ACC112 (cell line): ENCODE results near the gene VPS13C.

ENCODE experiments used
- H2AFZ ChIP-seq: fragments of 200-600 bp; sonication (generic); one replicate; pipeline ENCODE4 v1.6.0; 2017; ENCODE audit warnings: antibody characterized with exemption, low read length; ENCODE audit not compliant: unreplicated experiment
- H3K27ac ChIP-seq: fragments of 200-600 bp; sonication (generic); 2 replicates; pipeline ENCODE4 v1.5.1; 2014; ENCODE audit warnings: low read depth, mild to moderate bottlenecking, antibody characterized with exemption, low read length, moderate library complexity
- H3K27me3 ChIP-seq: fragments of 200-600 bp; sonication (generic); 2 replicates; pipeline ENCODE4 v1.6.1; 2014; ENCODE audit warnings: mild to moderate bottlenecking, antibody characterized with exemption, low read length, moderate library complexity, mixed read lengths; ENCODE audit not compliant: insufficient read depth
- H3K36me3 ChIP-seq: fragments of 200-600 bp; sonication (generic); 2 replicates; pipeline ENCODE4 v1.6.1; 2016; ENCODE audit warnings: mild to moderate bottlenecking, antibody characterized with exemption, low read length, moderate library complexity, mixed read lengths; ENCODE audit not compliant: insufficient read depth
- H3K4me1 ChIP-seq: fragments of 200-600 bp; sonication (generic); one replicate; pipeline ENCODE4 v1.6.1; 2016; ENCODE audit warnings: low read length, mixed read lengths; ENCODE audit not compliant: insufficient read depth, unreplicated experiment, control insufficient read depth
- H3K4me3 ChIP-seq: fragments of 200-600 bp; sonication (generic); 2 replicates; pipeline ENCODE4 v1.5.1; 2014; ENCODE audit warnings: mild to moderate bottlenecking, low read depth, low read length
- H3K79me2 ChIP-seq: fragments of 200-600 bp; sonication (generic); one replicate; pipeline ENCODE4 v1.6.0; 2016; ENCODE audit warnings: low read length; ENCODE audit not compliant: control insufficient read depth, unreplicated experiment, insufficient read depth

Gene VPS13C

GRCh38 chr15:61824291-61824690, 236.0 kb downstream of the VPS13C start:
- Histone ChIP-seq H3K27ac (no peak overlapping the region), H3K4me1 (no peaks in the 10 kb centered on the region), H3K36me3 (no peaks in the 10 kb centered on the region), H3K27me3 (peaks cover 26% of the 10 kb centered on the region; the same call in 1 of the 2 replicates), H3K4me3 (no peak overlapping the region), H2AFZ (no peak overlapping the region), H3K79me2 (no peaks in the 10 kb centered on the region)

GRCh38 chr15:61822511-61822910, 237.7 kb downstream of the VPS13C start:
- H3K4me1 ChIP-seq: no peaks in the 10 kb centered on the region
- peaks cover 26% of the 10 kb centered on the region; the same call in 1 of the 2 replicates for H3K27me3 ChIP-seq
- no peak overlapping the region for H3K27ac ChIP-seq
- H2AFZ ChIP-seq: no peak overlapping the region
- H3K79me2 ChIP-seq: no peaks in the 10 kb centered on the region
- H3K4me3 ChIP-seq: no peak overlapping the region
- no peaks in the 10 kb centered on the region for H3K36me3 ChIP-seq

- no peak overlapping the region for H3K27ac ChIP-seq
- no peaks in the 10 kb centered on the region for H3K36me3 ChIP-seq
- H2AFZ ChIP-seq: no peak overlapping the region
- peaks cover 19% of the 10 kb centered on the region; the same call in 1 of the 2 replicates for H3K27me3 ChIP-seq
- H3K4me1 ChIP-seq: no peaks in the 10 kb centered on the region
- H3K4me3 ChIP-seq: no peak overlapping the region
- no peaks in the 10 kb centered on the region for H3K79me2 ChIP-seq
These were observed 239.3 kb downstream of the VPS13C start for GRCh38 chr15:61820951-61821350.

- H2AFZ ChIP-seq: no peak overlapping the region
- H3K79me2 ChIP-seq: no peaks in the 10 kb centered on the region
- no peaks in the 10 kb centered on the region for H3K4me1 ChIP-seq
- H3K27ac ChIP-seq: no peak overlapping the region
- peaks cover 18% of the 10 kb centered on the region; the same call in 1 of the 2 replicates for H3K27me3 ChIP-seq
- H3K4me3 ChIP-seq: no peak overlapping the region
- H3K36me3 ChIP-seq: no peaks in the 10 kb centered on the region
These were observed 240.0 kb downstream of the VPS13C start for GRCh38 chr15:61820212-61820611.

- no peaks in the 10 kb centered on the region for H3K4me1 ChIP-seq
- peaks cover 16% of the 10 kb centered on the region; the same call in 1 of the 2 replicates for H3K27me3 ChIP-seq
- no peaks in the 10 kb centered on the region for H3K36me3 ChIP-seq
- no peak overlapping the region for H3K27ac ChIP-seq
- no peak overlapping the region for H2AFZ ChIP-seq
- no peak overlapping the region for H3K4me3 ChIP-seq
- no peaks in the 10 kb centered on the region for H3K79me2 ChIP-seq
These were observed 240.9 kb downstream of the VPS13C start for GRCh38 chr15:61819386-61819785.

- Histone ChIP-seq H3K4me3 (no peak overlapping the region), H3K27me3 (peaks cover 15% of the 10 kb centered on the region; the same call in 1 of the 2 replicates), H3K4me1 (no peaks in the 10 kb centered on the region), H3K27ac (no peak overlapping the region), H3K79me2 (no peaks in the 10 kb centered on the region), H3K36me3 (no peaks in the 10 kb centered on the region), H2AFZ (no peak overlapping the region)
These were observed 241.4 kb downstream of the VPS13C start for GRCh38 chr15:61818801-61819200.

GRCh38 chr15:61816856-61817255, 243.4 kb downstream of the VPS13C start:
- Histone ChIP-seq H3K4me1 (no peaks in the 10 kb centered on the region), H3K4me3 (no peak overlapping the region), H3K36me3 (no peaks in the 10 kb centered on the region), H2AFZ (no peak overlapping the region), H3K27me3 (peaks cover 10% of the 10 kb centered on the region; the same call in 1 of the 2 replicates), H3K79me2 (no peaks in the 10 kb centered on the region), H3K27ac (no peak overlapping the region)

GRCh38 chr15:61815356-61816083, 244.7 kb downstream of the VPS13C start:
- H3K4me1 ChIP-seq: no peaks in the 10 kb centered on the region
- no peak overlapping the region for H2AFZ ChIP-seq
- no peaks in the 10 kb centered on the region for H3K79me2 ChIP-seq
- no peaks in the 10 kb centered on the region for H3K36me3 ChIP-seq
- H3K27ac ChIP-seq: no peak overlapping the region
- H3K4me3 ChIP-seq: no peak overlapping the region
- no peaks in the 10 kb centered on the region; the same call in 1 of the 2 replicates for H3K27me3 ChIP-seq

GRCh38 chr15:61812476-61812875, 247.8 kb downstream of the VPS13C start:
- Histone ChIP-seq H3K36me3 (no peaks in the 10 kb centered on the region), H3K4me3 (no peak overlapping the region), H3K79me2 (no peaks in the 10 kb centered on the region), H3K4me1 (no peaks in the 10 kb centered on the region), H2AFZ (no peak overlapping the region), H3K27ac (no peak overlapping the region), H3K27me3 (no peaks in the 10 kb centered on the region)

GRCh38 chr15:61811952-61812351, 248.3 kb downstream of the VPS13C start:
- H3K27ac ChIP-seq: no peak overlapping the region
- H3K27me3 ChIP-seq: no peaks in the 10 kb centered on the region
- no peak overlapping the region for H3K4me3 ChIP-seq
- no peaks in the 10 kb centered on the region for H3K36me3 ChIP-seq
- no peaks in the 10 kb centered on the region for H3K79me2 ChIP-seq
- no peak overlapping the region for H2AFZ ChIP-seq
- H3K4me1 ChIP-seq: no peaks in the 10 kb centered on the region

- Histone ChIP-seq H3K27ac (no peak overlapping the region), H3K27me3 (peaks cover 10% of the 10 kb centered on the region; the same call in 1 of the 2 replicates), H3K4me3 (no peak overlapping the region), H2AFZ (no peak overlapping the region), H3K4me1 (no peaks in the 10 kb centered on the region), H3K79me2 (no peaks in the 10 kb centered on the region), H3K36me3 (no peaks in the 10 kb centered on the region)
These were observed 251.0 kb downstream of the VPS13C start for GRCh38 chr15:61809216-61809615.
